ENCODE results near the gene CCDC198. TPM values are rescaled to one million over a fixed set of nuclear protein-coding genes. Genes with fewer than 3 reads are reported as not detected.
A peak's percentile ranks its signal among the peaks of the same experiment; 100 is the strongest.

Gene CCDC198
- total RNA-seq, 1 donor from 2014 or later = 178 TPM

- Mint-ChIP-seq H3K27ac (no peak overlapping the region), H3K36me3 (ENCODE audit: insufficient read depth) (peaks cover 20% of the 10 kb centered on the region), H3K27me3 (no peaks in the 10 kb centered on the region), H3K4me3 (ENCODE audit: low read depth) (no peak overlapping the region), H3K9me3 (ENCODE audit: low read depth) (no peaks in the 10 kb centered on the region), H3K4me1 (ENCODE audit: low read depth) (peaks cover 18% of the 10 kb centered on the region)
- peak; percentile 81 for TF ChIP-seq CTCF (IDR thresholded peaks at IDR 0.05; ENCODE audit: unreplicated experiment)
- DNase-seq (ENCODE audit: low spot score, unreplicated experiment) = no peak
Observed at GRCh38 chr14:57486767-57487379, 6.8 kb downstream of the CCDC198 start.

DNA sequence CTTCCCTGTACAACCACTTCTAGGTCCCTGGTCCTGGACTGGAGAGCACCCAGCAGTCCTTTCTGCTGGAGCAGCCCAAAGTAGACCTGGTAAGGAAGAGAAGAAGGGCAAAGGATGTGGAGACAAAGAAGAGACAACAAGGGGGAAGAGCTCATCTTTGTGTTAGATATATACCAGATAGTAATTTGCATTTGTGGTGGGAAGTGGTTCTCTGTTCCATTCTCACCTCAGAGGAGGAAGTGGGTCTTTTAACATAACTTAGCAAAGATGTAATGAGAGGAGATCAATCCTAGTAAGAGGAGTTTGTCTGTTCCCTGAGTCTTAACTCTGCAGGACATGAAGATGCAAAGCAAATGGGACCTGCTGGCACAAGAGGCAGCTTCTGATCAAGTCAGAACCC is 8.0 kb downstream of the CCDC198 start:
- Mint-ChIP-seq H3K9me3 (ENCODE audit: low read depth) (no peaks in the 10 kb centered on the region), H3K4me3 (ENCODE audit: low read depth) (no peak overlapping the region)

DNA sequence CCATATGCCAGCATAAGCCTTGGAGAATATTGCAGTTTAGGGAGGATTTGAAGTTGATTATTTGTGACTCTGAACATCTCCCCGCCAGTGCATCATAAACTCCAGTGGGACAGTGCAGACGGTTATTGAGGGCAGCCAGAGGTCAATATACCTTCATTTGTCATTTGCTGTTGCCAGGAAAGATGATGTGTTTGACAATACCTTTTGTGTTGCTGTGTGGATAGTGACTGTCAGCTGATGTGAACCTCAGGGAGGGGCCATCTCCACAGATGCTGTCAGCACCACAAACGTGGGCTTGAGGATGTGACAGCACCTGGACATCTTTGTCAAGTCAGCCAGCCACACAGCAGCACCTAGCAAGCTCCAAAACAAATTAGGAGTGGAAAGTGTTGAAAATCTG is 11.5 kb downstream of the CCDC198 start:
- H3K36me3 Mint-ChIP-seq (ENCODE audit: insufficient read depth) = peaks cover 29% of the 10 kb centered on the region
- peaks cover 3% of the 10 kb centered on the region for H3K4me1 Mint-ChIP-seq (ENCODE audit: low read depth)
- H3K27ac Mint-ChIP-seq = peak overlapping the region; percentile 12
- no peaks in the 10 kb centered on the region for H3K27me3 Mint-ChIP-seq
- TF ChIP-seq CTCF (IDR thresholded peaks at IDR 0.05; ENCODE audit: unreplicated experiment) = no peak
- no peaks in the 10 kb centered on the region for H3K9me3 Mint-ChIP-seq (ENCODE audit: low read depth)
- no peak overlapping the region for H3K4me3 Mint-ChIP-seq (ENCODE audit: low read depth)
- DNase-seq (ENCODE audit: low spot score, unreplicated experiment) = no peak

More for the DNA sequence above, 8.0 kb downstream of the CCDC198 start:
- peaks cover 6% of the 10 kb centered on the region for H3K4me1 Mint-ChIP-seq (ENCODE audit: low read depth)
- peaks cover 29% of the 10 kb centered on the region for H3K36me3 Mint-ChIP-seq (ENCODE audit: insufficient read depth)
- DNase-seq (ENCODE audit: low spot score, unreplicated experiment) = no peak
- H3K27me3 Mint-ChIP-seq = no peaks in the 10 kb centered on the region
- TF ChIP-seq CTCF (IDR thresholded peaks at IDR 0.05; ENCODE audit: unreplicated experiment) = no peak
- no peak overlapping the region for H3K27ac Mint-ChIP-seq

- Mint-ChIP-seq H3K36me3 (ENCODE audit: insufficient read depth) (peaks cover 34% of the 10 kb centered on the region), H3K27ac (no peak overlapping the region), H3K4me1 (ENCODE audit: low read depth) (peaks cover 3% of the 10 kb centered on the region), H3K9me3 (ENCODE audit: low read depth) (no peaks in the 10 kb centered on the region), H3K27me3 (no peaks in the 10 kb centered on the region), H3K4me3 (ENCODE audit: low read depth) (no peak overlapping the region)
- no peak for TF ChIP-seq CTCF (IDR thresholded peaks at IDR 0.05; ENCODE audit: unreplicated experiment)
- no peak for DNase-seq (ENCODE audit: low spot score, unreplicated experiment)
Observed at GRCh38 chr14:57480051-57480450, 13.6 kb downstream of the CCDC198 start.

DNA sequence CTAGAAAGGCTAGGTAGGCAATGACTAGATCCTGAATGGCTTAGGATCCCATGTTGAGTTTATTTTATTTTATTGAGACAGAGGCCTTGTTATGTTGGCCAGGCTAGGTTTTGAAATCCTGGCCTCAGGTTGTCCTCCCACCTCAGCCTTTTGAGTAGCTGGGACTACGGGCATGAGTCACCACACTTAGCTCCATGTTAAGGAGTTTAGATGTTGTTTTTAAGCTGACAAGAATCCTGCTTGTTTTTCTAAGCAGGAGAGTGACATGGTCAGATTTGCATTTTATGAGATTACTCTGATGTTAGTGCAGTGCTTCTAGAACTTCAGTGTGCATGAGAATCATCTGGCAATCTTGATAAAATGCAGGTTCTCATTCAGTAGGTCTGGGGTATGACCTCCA is 14.5 kb downstream of the CCDC198 start:
- Mint-ChIP-seq H3K9me3 (ENCODE audit: low read depth) (peaks cover 2% of the 10 kb centered on the region), H3K27ac (peak overlapping the region; percentile 63), H3K4me1 (ENCODE audit: low read depth) (peaks cover 4% of the 10 kb centered on the region), H3K4me3 (ENCODE audit: low read depth) (no peak overlapping the region), H3K36me3 (ENCODE audit: insufficient read depth) (peaks cover 39% of the 10 kb centered on the region), H3K27me3 (no peaks in the 10 kb centered on the region)
- no peak for DNase-seq (ENCODE audit: low spot score, unreplicated experiment)
- no peak for TF ChIP-seq CTCF (IDR thresholded peaks at IDR 0.05; ENCODE audit: unreplicated experiment)

Data from progenitor cell of endocrine pancreas (in vitro differentiated cells).